HAP-1 (cell line): Measurements from ENCODE around the gene PXDN.
"Not testable (repeated sequence)": the region's sequence is repeated elsewhere in the genome, so short reads cannot be mapped to it uniquely, and the experiment has no call there.

Experiments used
- DNase-seq, 2 experiments: peaks; one replicate each; pipeline ENCODE4 v3.0.0-alpha.2; 2016 to 2020; ENCODE audit warnings: low spot score in 2 of 2
- H3K27me3 ChIP-seq: fragments of 250-450 bp; sonication (Bioruptor Pico); 2 replicates; pipeline ENCODE4 v1.5.1; 2020; ENCODE audit warnings: low read depth, mild to moderate bottlenecking, moderate library complexity
- H3K36me3 ChIP-seq: fragments of 250-450 bp; sonication (Bioruptor Pico); replicated peaks from 2 replicates; pipeline ENCODE4 v1.5.1; 2020; ENCODE audit warnings: mild to moderate bottlenecking
- H3K4me1 ChIP-seq: fragments of 250-450 bp; sonication (Bioruptor Pico); 2 replicates; pipeline ENCODE4 v1.5.1; 2020; ENCODE audit warnings: mild to moderate bottlenecking
- H3K4me3 ChIP-seq: fragments of 250-450 bp; sonication (Bioruptor Pico); 2 replicates; pipeline ENCODE4 v1.5.1; 2020; ENCODE audit warnings: mild to moderate bottlenecking, moderate library complexity
- H3K9me3 ChIP-seq: fragments of 250-450 bp; sonication (Bioruptor Pico); 2 replicates; pipeline ENCODE4 v1.5.1; 2020; ENCODE audit warnings: mild to moderate bottlenecking, moderate library complexity
- in situ Hi-C: fragments of 300-500 bp; cut with MboI; formaldehyde crosslinking; loops from 3 replicates; pipeline ENCODE4 v1.14.3; 2020; ENCODE audit warnings: low sequenced_read_pairs, inconsistent platforms, mixed read lengths

The PXDN gene

DNA sequence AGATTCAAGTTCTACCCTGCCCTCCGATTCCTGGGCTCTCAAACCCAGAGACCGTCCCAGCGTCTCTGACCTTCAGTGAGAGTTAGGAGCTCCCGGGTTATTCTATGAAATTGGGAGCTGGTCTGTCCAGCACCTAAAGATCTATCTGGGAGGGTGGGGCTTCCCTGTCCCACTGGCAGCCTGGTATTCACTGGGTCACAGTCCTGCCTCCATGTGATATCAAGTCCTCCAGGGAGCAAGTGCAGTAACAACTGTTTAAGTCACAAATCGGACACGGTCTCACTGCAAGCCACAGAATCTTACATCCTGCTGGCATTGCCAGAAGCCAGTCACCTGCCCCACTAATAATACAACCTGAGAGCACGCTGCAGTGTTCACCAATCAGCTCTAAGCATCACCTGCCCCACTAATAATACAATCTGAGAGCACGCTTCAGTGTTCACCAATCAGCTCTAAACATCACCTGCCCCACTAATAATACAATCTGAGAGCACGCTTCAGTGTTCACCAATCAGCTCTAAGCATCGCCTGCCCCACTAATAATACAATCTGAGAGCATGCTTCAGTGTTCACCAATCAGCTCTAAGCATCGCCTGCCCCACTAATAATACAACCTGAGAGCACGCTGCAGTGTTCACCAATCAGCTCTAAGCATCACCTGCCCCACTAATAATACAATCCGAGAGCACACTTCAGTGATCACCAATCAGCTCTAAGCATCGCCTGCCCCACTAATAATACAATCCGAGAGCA lies 38.0 kb downstream of the PXDN start:
- H3K4me1 ChIP-seq, H3K36me3 ChIP-seq, H3K27me3 ChIP-seq, H3K4me3 ChIP-seq, DNase-seq, in situ Hi-C loops, H3K9me3 ChIP-seq: not testable (repeated sequence)

DNA sequence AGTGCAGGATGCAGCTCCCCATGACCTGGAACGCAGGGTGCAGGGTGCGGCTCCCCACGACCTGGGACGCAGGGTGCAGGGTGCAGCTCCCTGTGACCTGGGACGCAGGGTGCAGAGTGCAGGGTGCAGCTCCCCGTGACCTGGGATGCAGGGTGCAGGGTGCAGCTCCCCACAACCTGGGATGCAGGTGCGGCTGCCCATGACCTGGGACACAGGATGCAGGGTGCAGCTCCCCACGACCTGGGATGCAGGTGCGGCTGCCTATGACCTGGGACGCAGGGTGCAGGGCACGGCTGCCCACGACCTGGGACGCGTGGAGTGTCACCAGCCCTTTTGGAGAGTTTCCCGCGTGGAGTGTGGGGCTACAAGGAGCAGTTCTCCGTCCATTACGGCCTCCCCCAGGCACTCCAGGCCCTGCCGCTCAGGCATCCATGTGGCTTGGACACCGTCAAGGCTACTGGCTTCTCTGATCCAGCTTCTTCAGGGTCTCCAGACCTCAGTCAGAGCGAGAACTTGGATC lies 38.7 kb downstream of the PXDN start:
- Histone ChIP-seq H3K4me1 (no peaks in the 10 kb centered on the region), H3K9me3 (no peaks in the 10 kb centered on the region), H3K36me3 (no peaks in the 10 kb centered on the region), H3K4me3 (no peak overlapping the region), H3K27me3 (no peaks in the 10 kb centered on the region)
- in situ Hi-C loops: no loop called here
- DNase-seq: no peak

DNA sequence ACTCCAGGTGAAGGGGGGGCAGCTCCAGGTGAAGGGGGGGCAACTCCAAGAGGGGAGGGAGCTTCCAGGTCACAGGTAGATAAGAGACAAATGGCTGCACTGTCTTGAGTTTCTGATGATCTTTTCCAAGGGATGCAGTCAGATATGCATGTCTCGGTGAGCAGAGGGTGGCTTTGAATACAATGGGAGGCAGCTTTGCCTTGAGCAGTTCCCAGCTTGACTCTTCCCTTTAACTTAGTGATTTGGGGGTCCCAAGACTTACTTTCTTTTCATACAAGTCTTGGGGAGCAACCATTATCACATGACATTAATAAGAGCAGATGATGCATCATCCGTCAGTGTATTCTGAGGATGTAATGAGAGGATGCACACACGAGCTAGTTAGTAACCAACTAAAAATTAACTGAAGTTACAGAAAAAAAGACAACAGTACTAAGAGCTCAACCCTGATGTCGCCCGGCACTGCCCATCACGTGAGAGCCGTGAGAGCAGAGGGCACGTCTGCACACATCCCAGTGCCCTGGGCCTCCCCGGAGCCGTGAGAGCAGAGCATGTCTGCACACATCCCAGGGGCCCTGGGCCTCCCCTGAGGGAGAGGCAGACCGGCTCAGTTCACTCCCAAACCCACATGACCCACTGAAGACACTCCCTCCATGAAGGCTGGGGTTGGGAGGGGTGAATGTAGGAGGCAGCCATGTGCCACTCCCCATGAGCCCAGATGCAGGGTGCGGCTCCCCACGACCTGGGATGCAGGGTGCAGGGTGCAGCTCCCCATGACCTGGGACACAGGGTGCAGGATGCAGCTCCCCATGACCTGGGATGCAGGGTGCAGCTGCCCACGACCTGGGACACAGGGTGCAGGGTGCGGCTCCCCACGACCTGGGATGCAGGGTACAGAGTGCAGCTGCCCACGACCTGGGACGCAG lies 39.4 kb downstream of the PXDN start:
- no peaks in the 10 kb centered on the region for H3K4me1 ChIP-seq
- no peaks in the 10 kb centered on the region for H3K36me3 ChIP-seq
- H3K27me3 ChIP-seq: no peaks in the 10 kb centered on the region
- in situ Hi-C loops: no loop called here
- DNase-seq: no peak
- no peaks in the 10 kb centered on the region for H3K9me3 ChIP-seq
- H3K4me3 ChIP-seq: no peak overlapping the region

DNA sequence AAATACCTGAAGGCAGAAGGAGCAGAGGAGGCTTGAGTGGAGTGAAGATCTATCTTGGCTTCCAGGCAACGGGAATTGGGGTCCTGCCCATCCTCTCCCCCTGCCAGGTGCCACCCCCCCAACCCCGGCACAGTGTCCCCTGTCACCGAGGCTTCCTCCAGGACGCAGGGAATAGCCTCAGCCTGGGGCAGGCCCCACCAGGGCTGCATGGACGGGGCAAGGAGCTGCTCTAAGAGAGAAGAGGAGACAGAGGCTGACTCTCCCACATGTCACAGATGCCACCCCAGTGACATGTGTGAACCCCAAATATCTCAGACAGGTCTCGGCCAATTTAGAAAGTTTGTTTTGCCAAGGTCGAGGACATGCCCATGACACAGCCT lies 42.1 kb downstream of the PXDN start:
- Histone ChIP-seq H3K36me3 (no peaks in the 10 kb centered on the region), H3K4me1 (no peaks in the 10 kb centered on the region), H3K4me3 (no peak overlapping the region), H3K27me3 (no peaks in the 10 kb centered on the region), H3K9me3 (no peaks in the 10 kb centered on the region)
- DNase-seq: no peak
- in situ Hi-C loops: no loop called here

DNA sequence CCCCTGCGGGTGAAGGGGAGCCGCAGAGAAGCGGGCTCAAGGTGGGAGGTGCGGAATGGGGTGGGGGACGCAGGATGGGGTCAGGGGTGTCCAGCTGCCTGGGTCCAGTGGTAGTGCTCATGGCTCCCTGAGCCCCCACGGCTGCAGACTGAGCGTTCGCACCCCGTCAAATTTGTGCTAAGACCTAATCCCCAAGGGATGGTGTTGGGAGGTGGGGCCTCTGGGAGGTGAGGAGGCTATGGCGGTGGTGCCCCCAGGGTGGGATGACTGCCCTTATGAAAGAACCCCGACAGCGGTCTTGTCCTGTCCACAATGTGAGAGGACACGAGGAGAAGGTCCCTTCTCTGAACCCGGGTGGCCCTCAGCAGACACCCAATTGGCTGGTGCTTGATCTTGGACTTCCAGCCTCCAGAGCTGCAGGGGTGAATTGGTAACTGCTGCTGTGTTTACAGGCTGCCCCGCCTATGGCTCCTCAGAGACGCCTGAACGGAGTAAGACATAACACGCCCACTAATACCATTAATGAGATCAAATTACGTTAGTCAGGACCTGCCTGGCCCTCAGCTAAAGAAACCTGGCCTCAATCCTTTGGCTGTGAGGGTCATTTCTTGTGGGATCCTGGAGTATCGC lies 42.6 kb downstream of the PXDN start:
- H3K36me3 ChIP-seq: no peaks in the 10 kb centered on the region
- no peaks in the 10 kb centered on the region for H3K4me1 ChIP-seq
- no peak overlapping the region for H3K4me3 ChIP-seq
- DNase-seq: no peak
- in situ Hi-C loops: no loop called here
- H3K27me3 ChIP-seq: no peaks in the 10 kb centered on the region
- H3K9me3 ChIP-seq: no peaks in the 10 kb centered on the region

DNA sequence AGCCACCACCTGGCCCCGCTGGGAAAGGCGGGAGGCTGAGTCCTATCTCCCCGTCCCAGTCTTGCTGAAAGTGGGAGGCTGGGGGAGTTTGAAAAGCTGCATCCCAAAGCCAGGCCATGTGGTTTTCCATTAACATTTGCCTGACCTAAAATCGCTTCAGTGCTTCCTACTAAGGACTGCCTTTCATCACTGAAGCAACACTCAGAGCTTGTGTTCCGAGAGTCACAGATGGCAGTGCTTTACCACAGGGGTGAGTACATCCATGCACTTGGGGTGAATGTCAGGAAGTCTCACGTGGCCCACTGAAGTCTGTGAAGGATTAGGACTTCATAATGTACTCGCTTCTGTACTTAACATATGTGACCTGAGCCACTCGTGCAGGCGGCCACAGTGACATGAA lies 43.3 kb downstream of the PXDN start:
- no peaks in the 10 kb centered on the region for H3K9me3 ChIP-seq
- H3K4me3 ChIP-seq: no peak overlapping the region
- no peaks in the 10 kb centered on the region for H3K36me3 ChIP-seq
- no peak for DNase-seq
- in situ Hi-C loops: no loop called here
- no peaks in the 10 kb centered on the region for H3K4me1 ChIP-seq
- no peaks in the 10 kb centered on the region for H3K27me3 ChIP-seq

DNA sequence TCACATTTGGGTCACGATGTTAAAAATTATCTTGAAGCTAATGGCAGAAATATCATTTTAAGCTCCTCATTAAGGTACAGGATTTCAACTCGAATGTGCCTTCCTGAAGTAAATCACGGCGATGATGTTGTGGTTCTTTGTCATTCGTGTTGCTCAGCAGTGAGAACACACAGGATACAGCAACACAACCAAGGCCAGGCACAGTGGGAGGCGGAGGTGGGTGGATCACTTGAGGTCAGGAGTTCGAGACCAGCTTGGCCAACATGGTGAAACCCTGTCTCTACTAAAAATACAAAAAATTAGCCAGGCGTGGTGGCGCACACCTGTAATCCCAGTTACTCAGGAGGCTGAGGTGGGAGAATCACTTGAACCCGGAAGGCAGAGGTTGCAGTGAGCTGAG lies 43.9 kb downstream of the PXDN start:
- H3K27me3 ChIP-seq, DNase-seq, H3K4me3 ChIP-seq, H3K36me3 ChIP-seq, H3K4me1 ChIP-seq, H3K9me3 ChIP-seq, in situ Hi-C loops: not testable (repeated sequence)

DNA sequence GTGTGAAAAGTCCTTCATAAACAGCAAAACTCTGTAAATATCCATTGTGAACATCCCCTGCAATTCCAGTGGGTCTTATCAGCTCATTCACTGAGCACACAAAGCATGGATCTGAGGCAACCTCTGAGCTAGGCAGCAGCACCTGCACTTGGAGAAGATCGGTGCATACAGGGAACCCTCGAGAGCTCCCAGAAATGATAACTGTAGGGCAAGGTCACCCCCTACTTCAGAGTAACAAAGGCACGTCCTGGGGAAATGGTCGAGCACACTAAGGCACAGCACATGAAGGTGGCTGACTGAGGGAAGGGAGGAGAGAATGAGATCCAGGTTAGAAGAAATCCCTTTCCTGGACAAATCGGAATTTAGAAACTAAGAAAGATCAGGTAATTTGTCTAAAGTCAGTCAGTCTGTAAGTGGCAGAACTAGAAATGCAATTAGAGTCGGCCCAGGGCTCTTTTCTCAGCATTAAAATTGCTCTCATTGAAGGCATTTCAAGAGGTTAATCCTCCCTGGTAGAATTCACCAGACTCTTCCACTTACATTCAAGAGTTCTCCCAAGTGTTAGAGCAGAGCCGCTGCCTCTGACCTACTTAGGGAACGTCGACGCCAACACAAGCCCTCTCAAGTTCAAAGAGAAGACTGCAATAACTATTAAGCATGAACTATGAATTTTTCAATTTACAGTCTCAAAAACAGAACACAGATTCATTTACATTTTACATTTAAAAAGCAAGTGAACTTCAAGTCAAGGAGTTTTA lies 45.9 kb downstream of the PXDN start:
- DNase-seq: no peak
- no peaks in the 10 kb centered on the region for H3K9me3 ChIP-seq
- in situ Hi-C loops: no loop called here
- no peaks in the 10 kb centered on the region for H3K36me3 ChIP-seq
- no peaks in the 10 kb centered on the region for H3K27me3 ChIP-seq
- H3K4me3 ChIP-seq: no peak overlapping the region
- no peaks in the 10 kb centered on the region for H3K4me1 ChIP-seq

DNA sequence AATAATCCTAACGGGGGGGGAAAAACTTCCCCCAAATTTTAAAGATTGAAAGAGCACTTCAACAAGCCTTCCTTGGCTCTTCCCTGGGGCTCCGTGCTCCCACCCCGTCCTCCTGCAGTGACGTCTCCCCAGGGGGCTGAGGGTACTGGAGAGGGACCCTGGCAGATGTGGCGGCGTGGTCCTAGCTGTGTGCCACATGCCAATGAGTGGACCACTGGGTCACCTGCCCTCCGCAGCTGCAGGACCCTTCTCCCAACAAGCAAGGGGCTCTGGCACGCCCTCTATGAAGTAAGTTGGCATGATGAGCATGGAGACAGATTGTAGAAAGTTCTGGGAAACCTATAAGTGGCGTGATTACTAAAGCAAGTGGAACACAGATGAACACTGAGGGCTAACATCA lies 46.7 kb downstream of the PXDN start:
- Histone ChIP-seq H3K36me3 (no peaks in the 10 kb centered on the region), H3K9me3 (no peaks in the 10 kb centered on the region), H3K4me3 (no peak overlapping the region), H3K27me3 (no peaks in the 10 kb centered on the region), H3K4me1 (no peaks in the 10 kb centered on the region)
- DNase-seq: no peak
- in situ Hi-C loops: no loop called here

DNA sequence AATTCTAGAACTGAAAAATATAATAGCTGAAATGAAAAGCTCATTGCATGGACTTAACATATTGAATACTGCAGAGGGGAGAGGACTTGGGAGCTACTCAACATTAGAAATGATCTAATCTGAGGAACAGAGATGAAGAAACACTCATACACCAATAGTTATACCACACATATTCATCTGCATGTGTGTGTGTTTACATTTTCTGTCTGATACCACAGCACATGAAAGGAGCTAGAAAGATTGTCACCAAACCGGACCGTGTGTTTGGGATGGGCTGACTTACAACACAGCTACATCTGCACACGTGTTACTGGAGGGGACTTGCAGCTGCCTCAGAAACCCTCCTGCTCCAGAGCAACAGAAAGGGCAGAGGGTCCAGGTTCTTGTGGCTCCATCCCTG lies 47.8 kb downstream of the PXDN start:
- no peaks in the 10 kb centered on the region for H3K36me3 ChIP-seq
- DNase-seq: no peak
- no peaks in the 10 kb centered on the region for H3K27me3 ChIP-seq
- in situ Hi-C loops: no loop called here
- no peak overlapping the region for H3K4me3 ChIP-seq
- no peaks in the 10 kb centered on the region for H3K4me1 ChIP-seq
- no peaks in the 10 kb centered on the region for H3K9me3 ChIP-seq

DNA sequence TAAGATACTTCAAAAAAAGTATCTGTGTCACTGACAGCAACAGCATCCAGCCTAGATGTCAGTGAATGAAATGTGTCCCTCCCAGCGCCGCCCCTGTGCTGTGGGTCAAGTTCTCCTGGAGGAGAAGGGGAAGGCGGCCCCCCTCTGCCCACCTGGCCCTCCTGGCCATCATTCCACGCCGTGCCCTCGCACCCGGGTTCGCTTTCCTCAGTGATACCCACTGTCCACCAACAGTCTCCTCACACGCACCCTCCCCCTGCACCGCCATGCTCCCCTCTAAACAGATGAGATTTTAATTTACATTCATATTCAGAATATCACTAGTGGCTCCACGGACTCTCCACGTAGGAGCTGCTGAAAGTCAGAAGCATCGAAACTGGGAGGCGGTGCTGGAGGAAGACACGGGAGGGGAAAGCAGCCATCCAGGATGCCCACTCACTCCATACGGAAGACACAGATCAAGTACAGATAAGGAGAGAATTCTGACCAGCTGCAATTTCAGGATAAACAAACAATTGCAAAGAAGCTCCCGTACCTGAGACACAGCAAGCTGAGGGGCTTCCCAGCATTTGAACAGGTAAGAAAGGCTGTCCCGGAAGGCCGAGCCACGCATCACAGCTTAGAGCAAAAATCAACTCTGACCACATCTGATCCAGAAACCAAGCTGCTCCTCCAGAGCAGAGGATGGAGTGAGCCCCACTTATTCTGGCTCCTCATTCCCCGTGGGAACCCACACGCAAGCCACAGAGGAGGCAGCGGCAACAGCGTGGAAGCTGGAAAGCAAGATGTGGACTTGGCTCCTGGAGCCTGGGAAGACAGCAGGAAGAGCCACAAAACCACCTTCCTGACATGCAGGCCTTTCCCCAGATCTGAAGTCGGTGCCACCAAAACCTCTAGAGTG lies 49.7 kb downstream of the PXDN start:
- H3K4me1 ChIP-seq: no peaks in the 10 kb centered on the region
- H3K4me3 ChIP-seq: no peak overlapping the region
- no peaks in the 10 kb centered on the region for H3K36me3 ChIP-seq
- no peak for DNase-seq
- no peaks in the 10 kb centered on the region for H3K27me3 ChIP-seq
- H3K9me3 ChIP-seq: no peaks in the 10 kb centered on the region
- in situ Hi-C loops: no loop called here

DNA sequence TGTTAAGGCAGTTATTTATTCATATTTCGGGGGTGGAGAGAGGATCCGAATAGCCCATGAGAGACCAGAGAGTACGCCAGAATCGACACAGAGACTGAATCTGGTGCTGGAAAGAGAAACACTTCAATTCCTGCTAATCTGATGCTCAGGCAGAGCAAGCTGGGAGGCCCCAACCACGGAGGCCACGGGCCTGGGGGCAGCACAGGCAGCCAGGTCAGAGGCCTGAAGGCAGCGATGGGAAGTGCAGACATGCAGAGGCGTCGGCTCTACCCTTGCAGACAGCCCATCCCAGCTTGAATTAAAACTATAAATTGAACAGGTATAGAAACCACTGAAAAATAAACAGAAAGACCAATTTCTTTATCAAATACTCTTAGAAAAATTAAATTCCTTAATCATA lies 50.6 kb downstream of the PXDN start:
- no peaks in the 10 kb centered on the region for H3K36me3 ChIP-seq
- in situ Hi-C loops: no loop called here
- DNase-seq: no peak
- no peak overlapping the region for H3K4me3 ChIP-seq
- H3K9me3 ChIP-seq: no peaks in the 10 kb centered on the region
- no peaks in the 10 kb centered on the region for H3K27me3 ChIP-seq
- H3K4me1 ChIP-seq: no peaks in the 10 kb centered on the region

DNA sequence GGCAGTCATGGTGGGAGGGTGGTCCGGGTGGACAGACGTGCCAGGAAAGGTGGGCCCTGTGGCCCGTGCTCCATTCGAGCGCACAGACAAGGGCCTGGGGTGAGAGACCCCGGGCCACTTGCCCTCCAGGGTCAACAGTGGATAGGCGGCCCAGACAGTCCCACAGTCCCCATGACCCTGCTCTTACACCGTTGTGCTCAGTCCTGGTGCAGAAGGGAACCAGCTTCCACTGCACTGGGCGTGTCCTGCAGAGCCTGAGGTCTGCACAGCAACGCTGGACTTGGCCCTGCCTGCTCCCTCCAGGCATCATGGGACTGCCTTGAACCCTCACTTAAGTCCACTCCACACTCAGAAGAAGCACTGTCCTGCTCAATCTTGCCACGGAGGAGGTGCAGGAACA lies 52.0 kb downstream of the PXDN start:
- DNase-seq: no peak
- no peaks in the 10 kb centered on the region for H3K9me3 ChIP-seq
- no peaks in the 10 kb centered on the region for H3K27me3 ChIP-seq
- no peaks in the 10 kb centered on the region for H3K4me1 ChIP-seq
- in situ Hi-C loops: no loop called here
- no peaks in the 10 kb centered on the region for H3K36me3 ChIP-seq
- H3K4me3 ChIP-seq: no peak overlapping the region
